OCI-LY7 (cell line): ENCODE data around the gene GPC3. TPM values are rescaled to one million over a fixed set of nuclear protein-coding genes. Genes with fewer than 3 reads are reported as not detected.
"Not testable (repeated sequence)": the region's sequence is repeated elsewhere in the genome, so short reads cannot be mapped to it uniquely, and the experiment has no call there.

Experiments used
- BruUV-seq: library from RNA; stranded (reverse); fragments of 400-500 nt; replicated peaks from 2 replicates; lab custom pipeline; 2021; lab: Mats Ljungman, UMichigan
- CTCF ChIA-PET: fragments of 300-600 bp; sonication (Branson Sonifier 250); formaldehyde crosslinking; loops from one replicate; lab custom pipeline; 2022; ENCODE audit warnings: antibody characterized with exemption; ENCODE audit not compliant: unreplicated experiment; lab: Charles Lee
- POLR2A ChIA-PET: fragments of 300-600 bp; sonication (Branson Sonifier 250); formaldehyde crosslinking; loops from one replicate; lab custom pipeline; 2022; ENCODE audit warnings: antibody characterized with exemption; lab: Charles Lee
- DNase-seq: peaks from one replicate; pipeline ENCODE4 v3.0.0-alpha.2; 2015; ENCODE audit warnings: low spot score
- H2AFZ ChIP-seq: fragments of 200-600 bp; sonication (generic), shearing (Covaris generic); 2 replicates; pipeline ENCODE4 v1.6.1; 2014; ENCODE audit warnings: mild to moderate bottlenecking, antibody characterized with exemption, low read length, moderate library complexity
- H3K27ac ChIP-seq: fragments of 200-600 bp; sonication (generic); 2 replicates; pipeline ENCODE4 v1.5.1; 2014; ENCODE audit warnings: mixed run types, low read depth, mild to moderate bottlenecking, moderate library complexity, low read length, inconsistent platforms; ENCODE audit not compliant: poor library complexity, severe bottlenecking
- H3K36me3 ChIP-seq: fragments of 200-600 bp; sonication (generic); 2 replicates; pipeline ENCODE4 v1.6.1; 2014; ENCODE audit warnings: mild to moderate bottlenecking, antibody characterized with exemption, low read length, moderate library complexity, mixed read lengths; ENCODE audit not compliant: insufficient read depth
- H3K4me1 ChIP-seq: fragments of 200-600 bp; sonication (generic); 2 replicates; pipeline ENCODE4 v1.5.1; 2014; ENCODE audit warnings: mild to moderate bottlenecking, low read length; ENCODE audit not compliant: insufficient read depth, poor library complexity, severe bottlenecking
- H3K4me2 ChIP-seq: fragments of 200-600 bp; sonication (generic); 2 replicates; pipeline ENCODE4 v1.6.1; 2014; ENCODE audit warnings: mild to moderate bottlenecking, low read length
- H3K4me3 ChIP-seq: fragments of 200-600 bp; sonication (generic); 2 replicates; pipeline ENCODE4 v1.5.1; 2014; ENCODE audit warnings: mild to moderate bottlenecking, low read depth, low read length; ENCODE audit not compliant: poor library complexity, severe bottlenecking
- H3K79me2 ChIP-seq: fragments of 200-600 bp; sonication (generic); 2 replicates; pipeline ENCODE4 v1.6.1; 2016; ENCODE audit warnings: low read depth, mild to moderate bottlenecking, low read length, moderate library complexity, mixed read lengths; ENCODE audit not compliant: insufficient read depth
- H3K9me2 ChIP-seq: fragments of 200-600 bp; sonication (generic); 2 replicates; pipeline ENCODE4 v1.6.1; 2016; ENCODE audit warnings: mild to moderate bottlenecking, low read length, mixed read lengths; ENCODE audit not compliant: insufficient read depth
- H3K9me3 ChIP-seq: fragments of 200-600 bp; sonication (generic); 2 replicates; pipeline ENCODE4 v1.6.1; 2014; ENCODE audit warnings: mild to moderate bottlenecking, mixed run types, low read length, mixed read lengths
- H4K20me1 ChIP-seq: fragments of 200-600 bp; sonication (generic); 2 replicates; pipeline ENCODE4 v1.6.1; 2014; ENCODE audit warnings: mild to moderate bottlenecking, antibody characterized with exemption, low read length, moderate library complexity, mixed read lengths; ENCODE audit not compliant: insufficient read depth
- EZH2phosphoT487 ChIP-seq: fragments of 200-600 bp; sonication (generic); IDR thresholded peaks from 2 replicates; pipeline ENCODE4 v1.6.1; 2018; ENCODE audit warnings: low read depth, borderline replicate concordance, mild to moderate bottlenecking, mixed run types, antibody characterized with exemption, low read length, moderate library complexity, mixed read lengths
- intact Hi-C: fragments of 100-400 bp; cut with micrococcal nuclease; formaldehyde crosslinking; loops from one replicate; pipeline ENCODE4 v1.10.0; 2022; ENCODE audit not compliant: unreplicated experiment
- total RNA-seq, 2 experiments: library from RNA; depleted of rRNA in 1 of 2; stranded (reverse); fragments of >200 nt in 1 of 2; shearing (Covaris generic) in 1 of 2; gene quantifications; 2 replicates each; pipeline ENCODE4 v1.2.3, GENCODE V29; 2014 to 2022
- TF ChIP-seq, protein P1 (sequence below): fragments of 200-600 bp; sonication (generic); conservative IDR thresholded peaks from 2 replicates; pipeline ENCODE4 v1.5.1; 2014; ENCODE audit warnings: mild to moderate bottlenecking, antibody characterized with exemption, low read length, moderate library complexity, mixed read lengths

The GPC3 gene
- total RNA-seq, 2 experiments from 2014 or later: not detected

DNA sequence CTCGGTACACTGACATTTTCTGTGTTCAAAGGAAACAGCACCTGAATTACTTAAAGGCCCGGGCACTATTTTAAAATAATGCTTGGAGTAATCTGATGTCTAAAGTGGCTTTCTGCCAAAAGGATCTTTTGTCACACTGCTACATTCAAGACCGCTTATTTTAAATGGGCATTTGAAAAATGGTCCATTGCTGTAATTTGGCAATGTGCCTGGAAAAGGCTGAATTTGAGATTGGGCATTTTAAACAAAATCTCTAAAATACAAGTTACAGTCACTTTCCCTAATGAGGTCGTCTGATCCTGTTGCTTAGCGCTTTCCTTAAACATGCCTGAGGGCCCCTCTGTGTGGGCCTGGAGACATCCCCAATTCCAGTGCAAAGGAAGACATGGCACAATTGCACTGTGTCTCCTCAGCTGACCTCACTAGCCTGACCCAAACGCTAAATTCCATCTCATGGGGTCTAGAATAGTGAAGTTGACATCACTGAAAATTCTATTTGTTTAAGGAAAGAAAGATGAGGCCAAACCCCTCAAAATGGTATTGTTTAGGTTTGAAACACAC is 214.2 kb downstream of the GPC3 start:
- ChIA-PET POLR2A (no interaction called here), CTCF (no interaction called here)
- H3K4me1 ChIP-seq: no peaks in the 10 kb centered on the region
- intact Hi-C loops: no loop called here
- no peak overlapping the region for H2AFZ ChIP-seq
- DNase-seq: no peak
- H4K20me1 ChIP-seq: no peaks in the 10 kb centered on the region
- no peak overlapping the region for H3K27ac ChIP-seq
- H3K9me2 ChIP-seq: no peaks in the 10 kb centered on the region
- H3K9me3 ChIP-seq: no peaks in the 10 kb centered on the region
- BruUV-seq: no TSS peak
- no peaks in the 10 kb centered on the region for H3K36me3 ChIP-seq
- no peak overlapping the region for H3K4me3 ChIP-seq
- H3K79me2 ChIP-seq: no peaks in the 10 kb centered on the region
- no peak for TF ChIP-seq EZH2phosphoT487
- TF ChIP-seq, protein P1, sequence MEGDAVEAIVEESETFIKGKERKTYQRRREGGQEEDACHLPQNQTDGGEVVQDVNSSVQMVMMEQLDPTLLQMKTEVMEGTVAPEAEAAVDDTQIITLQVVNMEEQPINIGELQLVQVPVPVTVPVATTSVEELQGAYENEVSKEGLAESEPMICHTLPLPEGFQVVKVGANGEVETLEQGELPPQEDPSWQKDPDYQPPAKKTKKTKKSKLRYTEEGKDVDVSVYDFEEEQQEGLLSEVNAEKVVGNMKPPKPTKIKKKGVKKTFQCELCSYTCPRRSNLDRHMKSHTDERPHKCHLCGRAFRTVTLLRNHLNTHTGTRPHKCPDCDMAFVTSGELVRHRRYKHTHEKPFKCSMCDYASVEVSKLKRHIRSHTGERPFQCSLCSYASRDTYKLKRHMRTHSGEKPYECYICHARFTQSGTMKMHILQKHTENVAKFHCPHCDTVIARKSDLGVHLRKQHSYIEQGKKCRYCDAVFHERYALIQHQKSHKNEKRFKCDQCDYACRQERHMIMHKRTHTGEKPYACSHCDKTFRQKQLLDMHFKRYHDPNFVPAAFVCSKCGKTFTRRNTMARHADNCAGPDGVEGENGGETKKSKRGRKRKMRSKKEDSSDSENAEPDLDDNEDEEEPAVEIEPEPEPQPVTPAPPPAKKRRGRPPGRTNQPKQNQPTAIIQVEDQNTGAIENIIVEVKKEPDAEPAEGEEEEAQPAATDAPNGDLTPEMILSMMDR: no peak
- H3K4me2 ChIP-seq: no peak overlapping the region

DNA sequence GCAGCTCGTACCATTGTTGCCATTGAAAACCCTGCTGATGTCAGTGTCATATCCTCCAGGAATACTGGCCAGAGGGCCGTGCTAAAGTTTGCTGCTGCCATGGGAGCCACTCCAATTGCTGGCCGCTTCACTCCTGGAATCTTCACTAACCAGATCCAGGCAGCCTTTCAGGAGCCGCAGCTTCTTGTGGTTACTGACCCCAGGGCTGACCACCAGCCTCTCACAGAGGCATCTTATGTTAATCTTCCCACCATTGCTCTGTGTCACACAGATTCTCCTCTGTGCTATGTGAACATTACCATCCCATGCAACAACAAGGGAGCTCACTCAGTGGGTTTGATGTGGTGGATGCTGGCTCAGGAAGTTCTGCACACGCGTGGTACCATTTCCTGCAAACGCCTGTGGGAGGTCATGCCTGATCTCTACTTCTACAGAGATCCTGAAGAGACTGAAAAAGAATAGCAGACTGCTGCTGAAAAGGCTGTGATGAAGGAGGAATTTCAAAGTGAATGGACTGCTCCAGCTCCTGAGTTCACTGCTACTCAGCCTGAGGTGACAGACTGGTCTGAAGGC is 222.3 kb downstream of the GPC3 start:
- H3K4me2 ChIP-seq, H4K20me1 ChIP-seq, CTCF ChIA-PET, H3K79me2 ChIP-seq, H3K9me3 ChIP-seq, H2AFZ ChIP-seq, H3K36me3 ChIP-seq, H3K4me3 ChIP-seq, H3K4me1 ChIP-seq, intact Hi-C loops, DNase-seq, POLR2A ChIA-PET, H3K27ac ChIP-seq, BruUV-seq, H3K9me2 ChIP-seq: not testable (repeated sequence)

DNA sequence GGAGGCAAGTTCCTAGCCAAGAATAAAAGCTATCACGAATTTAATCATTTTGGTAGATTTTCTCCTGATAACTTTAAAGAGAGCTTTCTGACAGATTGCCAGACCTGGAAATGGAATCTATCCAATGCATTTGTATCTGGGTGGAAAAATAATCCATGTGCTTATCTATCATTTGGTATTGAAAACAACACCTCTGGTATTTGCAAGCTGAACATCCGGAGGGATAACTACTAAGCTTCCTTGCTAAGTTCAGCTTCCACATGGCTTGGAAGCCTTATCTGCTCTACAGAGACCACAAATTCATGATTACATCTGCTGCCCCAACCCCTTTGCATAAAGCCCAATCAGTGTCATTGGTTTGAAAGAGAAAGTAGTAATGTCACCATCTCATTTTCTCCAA is 230.7 kb downstream of the GPC3 start:
- Histone ChIP-seq H3K4me3 (no peak overlapping the region), H3K4me2 (no peak overlapping the region), H3K9me3 (no peaks in the 10 kb centered on the region), H3K9me2 (no peaks in the 10 kb centered on the region), H3K79me2 (no peaks in the 10 kb centered on the region), H3K4me1 (no peaks in the 10 kb centered on the region), H4K20me1 (no peaks in the 10 kb centered on the region), H3K27ac (no peak overlapping the region), H2AFZ (no peak overlapping the region), H3K36me3 (no peaks in the 10 kb centered on the region)
- ChIA-PET CTCF (no interaction called here), POLR2A (no interaction called here)
- TF ChIP-seq, protein P1: no peak
- no peak for TF ChIP-seq EZH2phosphoT487
- intact Hi-C loops: no loop called here
- DNase-seq: no peak
- BruUV-seq: no TSS peak
